Measurements from ENCODE around the gene PTCH1. TPM values are rescaled to one million over a fixed set of nuclear protein-coding genes. Genes with fewer than 3 reads are reported as not detected.

The PTCH1 gene
- total RNA-seq, 1 donor, result 1.7 TPM

DNA sequence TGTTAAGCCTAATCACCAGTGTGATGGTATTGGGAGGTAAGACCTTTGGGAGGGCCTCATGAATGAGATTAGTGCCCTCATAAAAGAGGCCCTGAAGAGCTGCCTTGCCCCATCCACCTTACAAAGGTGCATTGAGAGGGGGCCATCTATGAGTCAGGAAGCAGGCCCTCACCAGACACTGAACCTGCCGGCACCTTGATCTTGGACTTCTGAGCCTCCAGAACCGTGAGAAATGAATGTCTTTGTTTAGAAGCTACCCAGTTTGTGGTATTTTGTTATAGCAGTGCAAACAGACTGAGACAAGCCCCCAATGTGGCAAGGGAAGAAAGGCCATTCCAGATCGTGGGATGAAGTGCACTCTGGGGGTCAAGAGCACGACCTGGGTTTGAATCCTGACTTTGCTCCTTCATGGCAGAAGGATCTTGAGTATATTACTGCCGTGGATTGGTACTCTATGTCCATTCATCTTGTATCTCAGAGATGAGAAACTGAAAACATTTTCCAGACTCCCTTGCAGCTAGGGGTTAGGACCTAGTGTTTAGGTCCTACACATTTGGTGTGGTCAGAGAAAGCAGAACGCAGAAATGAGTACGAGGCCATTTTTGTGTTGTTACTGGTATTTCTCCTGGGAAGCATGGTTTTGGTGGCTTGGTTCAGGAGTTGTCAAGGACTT is 86.7 kb downstream of the PTCH1 start:
- no peak for DNase-seq (ENCODE audit: low read depth)
- no peak overlapping the region for H3K4me3 ChIP-seq (ENCODE audit: low read depth, low read length)

DNA sequence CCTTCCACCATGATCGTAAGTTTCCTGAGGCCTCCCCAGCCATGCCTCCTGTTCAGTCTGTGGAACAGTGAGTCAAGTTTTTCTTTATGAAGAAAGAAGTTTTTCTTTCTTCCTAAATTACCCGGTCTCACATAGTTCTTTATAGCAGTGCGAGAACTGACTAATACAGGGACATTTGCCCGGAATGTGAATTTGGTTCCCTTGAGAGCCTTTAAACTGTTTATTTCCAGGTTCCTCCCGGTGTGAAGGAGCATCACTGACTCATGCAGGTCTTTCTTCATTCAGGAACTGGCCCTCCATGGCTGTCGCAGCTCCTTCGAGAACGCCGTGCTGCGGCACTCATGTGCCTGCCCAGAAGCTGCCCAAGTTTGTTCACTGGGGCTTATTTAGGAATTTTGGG is 87.7 kb downstream of the PTCH1 start:
- no peak overlapping the region for H3K4me3 ChIP-seq (ENCODE audit: low read depth, low read length)
- TF ChIP-seq, protein P1, sequence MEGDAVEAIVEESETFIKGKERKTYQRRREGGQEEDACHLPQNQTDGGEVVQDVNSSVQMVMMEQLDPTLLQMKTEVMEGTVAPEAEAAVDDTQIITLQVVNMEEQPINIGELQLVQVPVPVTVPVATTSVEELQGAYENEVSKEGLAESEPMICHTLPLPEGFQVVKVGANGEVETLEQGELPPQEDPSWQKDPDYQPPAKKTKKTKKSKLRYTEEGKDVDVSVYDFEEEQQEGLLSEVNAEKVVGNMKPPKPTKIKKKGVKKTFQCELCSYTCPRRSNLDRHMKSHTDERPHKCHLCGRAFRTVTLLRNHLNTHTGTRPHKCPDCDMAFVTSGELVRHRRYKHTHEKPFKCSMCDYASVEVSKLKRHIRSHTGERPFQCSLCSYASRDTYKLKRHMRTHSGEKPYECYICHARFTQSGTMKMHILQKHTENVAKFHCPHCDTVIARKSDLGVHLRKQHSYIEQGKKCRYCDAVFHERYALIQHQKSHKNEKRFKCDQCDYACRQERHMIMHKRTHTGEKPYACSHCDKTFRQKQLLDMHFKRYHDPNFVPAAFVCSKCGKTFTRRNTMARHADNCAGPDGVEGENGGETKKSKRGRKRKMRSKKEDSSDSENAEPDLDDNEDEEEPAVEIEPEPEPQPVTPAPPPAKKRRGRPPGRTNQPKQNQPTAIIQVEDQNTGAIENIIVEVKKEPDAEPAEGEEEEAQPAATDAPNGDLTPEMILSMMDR (IDR thresholded peaks at IDR 0.05; ENCODE audit: insufficient read depth, low read depth, low read length), result no peak
- peak; percentile 16 for DNase-seq (ENCODE audit: low read depth)

More for the DNA sequence above, 86.7 kb downstream of the PTCH1 start:
- TF ChIP-seq, protein P1 (IDR thresholded peaks at IDR 0.05; ENCODE audit: insufficient read depth, low read depth, low read length), result no peak

DNA sequence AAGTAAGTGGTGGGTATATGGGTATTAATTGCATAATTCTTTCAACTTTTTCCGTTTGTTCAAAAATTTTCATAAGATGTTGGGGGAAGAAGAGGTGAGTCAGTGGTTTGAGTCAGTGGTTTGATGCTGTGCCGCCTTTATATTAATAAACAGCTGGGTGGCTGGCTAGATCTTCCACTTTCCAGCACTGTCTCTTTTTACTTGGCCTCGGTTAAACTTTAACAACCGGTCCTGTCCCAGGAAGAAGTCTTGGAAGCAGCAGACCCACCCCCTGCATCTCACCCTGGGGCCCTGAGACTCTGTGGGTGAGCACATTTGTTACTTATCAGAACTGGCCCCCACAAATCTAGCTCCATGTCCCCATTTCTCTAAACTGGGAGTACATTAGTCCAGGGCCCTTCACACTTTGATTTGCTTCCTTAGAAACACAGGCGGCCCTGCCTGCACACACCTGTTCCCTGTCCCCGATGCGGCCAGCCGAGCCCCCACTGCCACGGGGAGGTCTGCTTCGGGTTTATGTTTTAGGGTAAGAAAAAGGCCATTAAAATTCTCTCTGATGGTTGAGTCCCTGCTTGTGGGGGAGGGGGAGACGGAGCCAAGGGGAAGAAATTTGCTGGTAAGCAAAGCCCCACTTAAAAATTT is 90.7 kb downstream of the PTCH1 start:
- H3K4me3 ChIP-seq (ENCODE audit: low read depth, low read length), result peak overlapping the region; percentile 52
- DNase-seq (ENCODE audit: low read depth), result peak; percentile 24
- TF ChIP-seq, protein P1 (IDR thresholded peaks at IDR 0.05; ENCODE audit: insufficient read depth, low read depth, low read length), result no peak

DNA sequence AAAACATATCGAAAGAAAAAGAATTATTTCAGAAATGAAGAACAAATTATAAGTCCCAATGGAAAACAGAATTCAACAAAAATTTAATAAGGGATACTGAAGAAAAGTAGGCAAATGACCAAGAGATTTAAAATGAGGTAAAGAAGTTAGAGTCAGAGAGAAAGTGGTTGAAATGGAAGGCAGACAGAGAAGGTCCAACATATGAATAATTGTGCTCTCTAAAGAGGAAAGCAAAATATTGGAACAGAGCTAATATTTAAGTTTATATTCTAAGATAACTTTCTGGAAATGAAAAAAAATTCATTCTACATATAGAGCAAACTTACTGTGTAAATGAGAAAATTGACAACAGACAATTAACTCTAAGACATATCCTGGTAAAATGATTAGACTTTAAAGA is 94.1 kb downstream of the PTCH1 start:
- DNase-seq (ENCODE audit: low read depth), result no peak
- H3K4me3 ChIP-seq (ENCODE audit: low read depth, low read length), result no peak overlapping the region
- TF ChIP-seq, protein P1 (IDR thresholded peaks at IDR 0.05; ENCODE audit: insufficient read depth, low read depth, low read length), result no peak

DNA sequence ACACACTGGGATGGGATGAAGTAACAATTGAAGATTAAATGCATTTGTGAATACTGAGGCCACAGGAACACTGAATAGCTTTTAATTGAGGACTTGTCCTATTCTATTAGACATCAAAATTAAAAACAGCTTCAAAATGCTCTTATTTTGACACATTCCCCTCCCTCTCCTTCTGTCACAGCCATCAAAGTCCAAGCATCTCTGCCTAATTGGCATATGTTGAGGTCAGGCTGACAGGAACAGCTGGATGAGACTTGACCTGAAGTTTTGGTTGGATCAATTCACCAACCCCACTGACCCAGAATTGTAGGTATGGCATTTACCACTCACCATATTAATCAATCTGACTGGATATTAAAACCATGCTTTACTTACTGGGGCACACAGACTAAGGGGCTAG is 96.3 kb downstream of the PTCH1 start:
- TF ChIP-seq, protein P1 (IDR thresholded peaks at IDR 0.05; ENCODE audit: insufficient read depth, low read depth, low read length), result no peak
- no peak overlapping the region for H3K4me3 ChIP-seq (ENCODE audit: low read depth, low read length)
- no peak for DNase-seq (ENCODE audit: low read depth)

DNA sequence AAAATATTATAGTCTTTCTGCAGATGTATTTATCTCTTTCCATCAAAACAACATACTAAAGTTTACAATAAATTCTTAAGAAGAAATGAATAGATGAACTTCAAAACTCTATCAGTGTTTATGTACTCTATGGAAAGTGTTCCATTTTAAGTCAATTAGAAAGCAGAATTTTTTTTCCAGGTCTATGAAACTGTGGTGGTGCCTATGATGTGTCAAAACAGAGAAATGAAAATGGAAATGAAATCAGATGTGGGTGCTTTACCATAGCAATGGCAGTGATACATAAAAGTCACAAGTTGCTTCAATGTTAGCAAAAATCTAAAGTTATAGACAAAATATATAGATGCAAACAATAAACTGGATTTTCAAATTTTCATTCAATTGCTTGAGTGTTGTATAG is 97.3 kb downstream of the PTCH1 start:
- TF ChIP-seq, protein P1 (IDR thresholded peaks at IDR 0.05; ENCODE audit: insufficient read depth, low read depth, low read length), result no peak
- no peak overlapping the region for H3K4me3 ChIP-seq (ENCODE audit: low read depth, low read length)
- DNase-seq (ENCODE audit: low read depth), result no peak

Data from fibroblast of villous mesenchyme (primary cell).